ENCODE data around the gene P4HA1.
"Not testable (repeated sequence)": the region's sequence is repeated elsewhere in the genome, so short reads cannot be mapped to it uniquely, and the experiment has no call there.

DNA sequence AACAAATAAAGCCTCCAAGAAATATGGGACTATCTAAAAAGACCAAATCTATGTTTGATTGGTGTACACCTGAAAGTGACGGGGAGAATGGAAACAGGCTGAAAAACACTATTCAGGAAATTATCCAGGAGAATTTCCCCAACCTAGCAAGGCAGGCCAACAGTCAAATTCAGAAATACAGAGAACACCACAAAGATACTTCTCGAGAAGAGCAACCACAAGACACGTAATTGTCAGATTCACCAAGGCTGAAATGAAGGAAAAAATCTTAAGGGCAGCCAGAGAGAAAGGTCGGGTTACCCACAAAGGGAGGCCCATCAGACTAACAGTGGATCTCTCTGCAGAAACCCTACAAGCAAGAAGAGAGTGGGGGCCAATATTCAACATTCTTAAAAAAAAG, 73.7 kb downstream of the P4HA1 start:
- not testable (repeated sequence) for TF ChIP-seq POLR2A (IDR thresholded peaks at IDR 0.05; ENCODE audit: low read depth, low read length); POLR2AphosphoS5 (IDR thresholded peaks at IDR 0.05; ENCODE audit: low read depth, low read length); TAF1 (IDR thresholded peaks at IDR 0.05; ENCODE audit: borderline replicate concordance, low read depth, low read length)
